ENCODE measurements around the gene MAGED1. TPM values are rescaled to one million over a fixed set of nuclear protein-coding genes. Genes with fewer than 3 reads are reported as not detected.

The MAGED1 gene, protein sequence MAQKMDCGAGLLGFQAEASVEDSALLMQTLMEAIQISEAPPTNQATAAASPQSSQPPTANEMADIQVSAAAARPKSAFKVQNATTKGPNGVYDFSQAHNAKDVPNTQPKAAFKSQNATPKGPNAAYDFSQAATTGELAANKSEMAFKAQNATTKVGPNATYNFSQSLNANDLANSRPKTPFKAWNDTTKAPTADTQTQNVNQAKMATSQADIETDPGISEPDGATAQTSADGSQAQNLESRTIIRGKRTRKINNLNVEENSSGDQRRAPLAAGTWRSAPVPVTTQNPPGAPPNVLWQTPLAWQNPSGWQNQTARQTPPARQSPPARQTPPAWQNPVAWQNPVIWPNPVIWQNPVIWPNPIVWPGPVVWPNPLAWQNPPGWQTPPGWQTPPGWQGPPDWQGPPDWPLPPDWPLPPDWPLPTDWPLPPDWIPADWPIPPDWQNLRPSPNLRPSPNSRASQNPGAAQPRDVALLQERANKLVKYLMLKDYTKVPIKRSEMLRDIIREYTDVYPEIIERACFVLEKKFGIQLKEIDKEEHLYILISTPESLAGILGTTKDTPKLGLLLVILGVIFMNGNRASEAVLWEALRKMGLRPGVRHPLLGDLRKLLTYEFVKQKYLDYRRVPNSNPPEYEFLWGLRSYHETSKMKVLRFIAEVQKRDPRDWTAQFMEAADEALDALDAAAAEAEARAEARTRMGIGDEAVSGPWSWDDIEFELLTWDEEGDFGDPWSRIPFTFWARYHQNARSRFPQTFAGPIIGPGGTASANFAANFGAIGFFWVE
- polyA plus RNA-seq (2012; ENCODE audit: insufficient read depth, insufficient read length, low read depth): 167 TPM

DNA sequence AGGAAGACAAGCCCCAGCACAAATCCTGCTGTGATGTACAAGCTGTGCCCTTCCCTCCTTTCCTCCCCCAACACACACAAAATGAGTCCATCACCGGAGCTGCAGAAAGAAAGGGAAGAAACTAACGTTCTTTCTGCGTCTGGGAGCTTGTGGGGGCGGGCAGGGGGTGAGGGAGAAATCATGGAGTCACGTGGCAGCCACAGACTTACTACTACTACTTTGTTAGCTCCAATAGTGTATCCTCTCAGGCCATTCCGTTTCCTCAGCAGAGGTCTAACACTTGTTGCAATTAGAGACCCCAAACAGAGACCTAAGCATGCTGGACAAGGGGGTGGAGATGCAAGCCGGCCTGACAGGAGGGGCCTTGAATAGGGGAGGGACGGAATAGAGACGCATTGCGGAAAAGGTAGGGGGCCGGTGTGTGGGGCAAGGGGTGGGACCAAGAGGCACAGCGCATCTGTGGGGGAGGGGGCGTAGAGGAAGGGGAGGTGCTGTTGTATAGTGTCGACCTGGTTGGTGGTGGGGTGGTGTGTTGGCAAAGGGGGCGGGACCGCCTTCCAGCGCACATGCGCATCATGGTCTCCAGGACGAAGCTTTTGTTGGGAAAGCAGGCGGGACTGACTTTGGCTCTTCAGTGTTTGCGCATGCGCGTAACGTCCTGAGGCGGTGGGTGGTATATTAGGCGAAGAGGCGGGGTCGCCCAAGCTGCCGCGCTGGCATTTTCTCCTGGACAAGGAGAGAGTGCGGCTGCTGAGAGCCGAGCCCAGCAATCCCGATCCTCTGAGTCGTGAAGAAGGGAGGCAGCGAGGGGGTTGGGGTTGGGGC lies at the start of gene MAGED1:
TSS of gene MAGED1 (plus strand) at position 703 of the 825 bp plus-strand sequence. CDS start 682 bp downstream, outside the sequence.
- H3K27me3 ChIP-seq: no peaks in the 10 kb centered on the region
- peak; percentile 93 for DNase-seq
- peak within 1 kb of the TSS; percentile 85 for H3K4me3 ChIP-seq (ENCODE audit: low read depth, low read length)
- 0 out of 2 replicates have a peak, but pooled peaks cover 6% of the 10 kb centered on the region for H3K4me1 ChIP-seq
- TF ChIP-seq, protein P1, sequence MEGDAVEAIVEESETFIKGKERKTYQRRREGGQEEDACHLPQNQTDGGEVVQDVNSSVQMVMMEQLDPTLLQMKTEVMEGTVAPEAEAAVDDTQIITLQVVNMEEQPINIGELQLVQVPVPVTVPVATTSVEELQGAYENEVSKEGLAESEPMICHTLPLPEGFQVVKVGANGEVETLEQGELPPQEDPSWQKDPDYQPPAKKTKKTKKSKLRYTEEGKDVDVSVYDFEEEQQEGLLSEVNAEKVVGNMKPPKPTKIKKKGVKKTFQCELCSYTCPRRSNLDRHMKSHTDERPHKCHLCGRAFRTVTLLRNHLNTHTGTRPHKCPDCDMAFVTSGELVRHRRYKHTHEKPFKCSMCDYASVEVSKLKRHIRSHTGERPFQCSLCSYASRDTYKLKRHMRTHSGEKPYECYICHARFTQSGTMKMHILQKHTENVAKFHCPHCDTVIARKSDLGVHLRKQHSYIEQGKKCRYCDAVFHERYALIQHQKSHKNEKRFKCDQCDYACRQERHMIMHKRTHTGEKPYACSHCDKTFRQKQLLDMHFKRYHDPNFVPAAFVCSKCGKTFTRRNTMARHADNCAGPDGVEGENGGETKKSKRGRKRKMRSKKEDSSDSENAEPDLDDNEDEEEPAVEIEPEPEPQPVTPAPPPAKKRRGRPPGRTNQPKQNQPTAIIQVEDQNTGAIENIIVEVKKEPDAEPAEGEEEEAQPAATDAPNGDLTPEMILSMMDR (IDR thresholded peaks at IDR 0.05; ENCODE audit: low read depth, low read length): no peak
- H3K9me3 ChIP-seq: no peaks in the 10 kb centered on the region
- peaks cover 23% of the 10 kb centered on the region for H3K36me3 ChIP-seq

DNA sequence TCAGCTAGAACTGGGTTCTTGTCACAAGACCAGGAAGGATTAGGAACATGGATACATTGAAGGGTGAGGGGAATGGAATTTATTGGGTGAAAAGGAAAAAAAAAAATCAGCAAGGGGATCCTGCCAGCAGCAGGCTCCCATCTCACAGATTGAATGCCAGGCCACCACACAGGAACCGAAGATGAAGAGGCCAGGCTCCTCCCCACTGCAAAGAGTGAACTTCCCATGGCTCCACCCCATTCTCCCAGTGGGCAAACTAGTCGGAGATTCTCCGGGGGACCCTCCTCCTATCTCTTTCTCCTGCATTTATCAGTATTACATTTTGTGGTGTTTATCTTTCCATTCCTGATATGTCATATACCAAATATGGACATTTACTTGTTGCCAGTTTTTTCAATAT lies 46.0 kb upstream of the MAGED1 start:
- no peak for DNase-seq
- Histone ChIP-seq H3K27me3 (no peaks in the 10 kb centered on the region), H3K4me3 (ENCODE audit: low read depth, low read length) (no peak overlapping the region), H3K4me1 (no peaks in the 10 kb centered on the region), H3K36me3 (no peaks in the 10 kb centered on the region), H3K9me3 (no peaks in the 10 kb centered on the region)
- TF ChIP-seq, protein P1 (IDR thresholded peaks at IDR 0.05; ENCODE audit: low read depth, low read length): no peak

DNA sequence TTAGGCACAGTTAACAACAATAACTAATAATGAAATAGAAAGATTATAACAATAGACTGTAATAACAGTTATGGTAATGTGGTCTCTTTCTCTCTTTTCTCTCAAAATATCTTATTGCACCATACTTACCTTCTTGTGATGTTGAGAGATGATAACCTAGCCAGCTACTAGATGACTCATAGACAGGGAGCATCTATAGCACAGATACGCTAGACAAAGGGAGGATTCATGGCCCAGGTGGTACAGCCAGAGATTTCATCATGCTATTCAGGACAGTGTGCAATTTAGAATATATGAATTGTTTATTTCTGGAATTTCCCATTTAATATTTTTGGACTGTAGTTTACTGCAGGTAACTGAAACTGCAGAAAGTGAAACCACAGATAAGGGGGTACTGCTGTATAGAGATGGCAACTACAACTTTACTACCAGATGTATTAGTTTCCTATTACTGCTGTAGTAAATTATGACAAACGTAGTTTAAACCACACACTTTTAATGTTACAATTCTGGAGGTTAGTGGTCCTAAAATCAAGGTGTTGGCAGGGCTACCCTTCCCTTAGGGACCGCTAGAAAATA lies 41.8 kb upstream of the MAGED1 start:
- TF ChIP-seq, protein P1 (IDR thresholded peaks at IDR 0.05; ENCODE audit: low read depth, low read length): no peak
- Histone ChIP-seq H3K4me1 (no peaks in the 10 kb centered on the region), H3K27me3 (no peaks in the 10 kb centered on the region), H3K36me3 (no peaks in the 10 kb centered on the region), H3K9me3 (no peaks in the 10 kb centered on the region), H3K4me3 (ENCODE audit: low read depth, low read length) (no peak overlapping the region)
- DNase-seq: no peak

DNA sequence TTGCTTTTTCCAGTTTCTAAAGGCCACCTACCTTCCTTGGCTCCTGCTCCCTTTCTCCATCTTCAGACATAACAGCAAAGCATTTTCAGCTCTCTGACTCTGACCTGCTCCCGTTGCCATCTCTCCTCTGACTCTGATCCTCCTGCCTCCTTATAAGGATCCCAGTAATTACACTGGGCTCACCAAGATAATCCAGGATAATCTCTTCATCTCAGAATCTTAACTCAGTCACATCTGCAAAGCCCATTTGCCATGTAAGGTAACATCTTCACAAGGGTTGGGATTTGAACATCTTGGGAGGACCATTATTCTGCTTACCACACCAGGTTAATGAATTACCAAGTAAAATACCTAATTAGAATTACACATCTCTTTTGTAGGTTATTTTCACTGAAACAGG lies 41.3 kb upstream of the MAGED1 start:
- H3K4me3 ChIP-seq (ENCODE audit: low read depth, low read length): no peak overlapping the region
- TF ChIP-seq, protein P1 (IDR thresholded peaks at IDR 0.05; ENCODE audit: low read depth, low read length): no peak
- H3K4me1 ChIP-seq: no peaks in the 10 kb centered on the region
- H3K27me3 ChIP-seq: no peaks in the 10 kb centered on the region
- no peaks in the 10 kb centered on the region for H3K9me3 ChIP-seq
- DNase-seq: no peak
- H3K36me3 ChIP-seq: no peaks in the 10 kb centered on the region

DNA sequence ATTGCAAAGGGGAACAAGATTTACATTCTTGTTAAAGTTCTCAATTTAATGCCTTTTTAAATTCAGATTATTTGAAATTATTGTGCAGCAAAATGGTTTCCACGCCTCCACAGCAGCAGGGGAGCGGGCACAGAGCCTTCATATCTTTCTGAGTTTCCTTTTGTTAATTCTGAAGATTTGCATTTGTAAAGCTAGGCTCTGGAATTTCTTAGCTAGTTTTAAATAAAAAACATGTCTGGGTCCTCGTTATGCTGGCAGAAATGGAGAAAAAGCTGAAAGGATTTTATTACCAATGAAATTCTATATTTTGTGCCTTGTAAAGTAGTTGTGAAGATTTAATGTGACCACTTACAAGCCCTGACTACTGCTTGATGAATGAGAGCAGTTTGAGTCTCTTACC lies 40.8 kb upstream of the MAGED1 start:
- H3K9me3 ChIP-seq: no peaks in the 10 kb centered on the region
- no peaks in the 10 kb centered on the region for H3K4me1 ChIP-seq
- no peak for DNase-seq
- TF ChIP-seq, protein P1 (IDR thresholded peaks at IDR 0.05; ENCODE audit: low read depth, low read length): no peak
- H3K27me3 ChIP-seq: no peaks in the 10 kb centered on the region
- H3K36me3 ChIP-seq: no peaks in the 10 kb centered on the region
- no peak overlapping the region for H3K4me3 ChIP-seq (ENCODE audit: low read depth, low read length)

All from BE2C (cell line).